ENCODE measurements around the gene TRIM42. TPM values are rescaled to one million over a fixed set of nuclear protein-coding genes. Genes with fewer than 3 reads are reported as not detected.

TRIM42 gene
- total RNA-seq, 4 donors from 2014 or later, result 0.13 TPM; not detected in 3

DNA sequence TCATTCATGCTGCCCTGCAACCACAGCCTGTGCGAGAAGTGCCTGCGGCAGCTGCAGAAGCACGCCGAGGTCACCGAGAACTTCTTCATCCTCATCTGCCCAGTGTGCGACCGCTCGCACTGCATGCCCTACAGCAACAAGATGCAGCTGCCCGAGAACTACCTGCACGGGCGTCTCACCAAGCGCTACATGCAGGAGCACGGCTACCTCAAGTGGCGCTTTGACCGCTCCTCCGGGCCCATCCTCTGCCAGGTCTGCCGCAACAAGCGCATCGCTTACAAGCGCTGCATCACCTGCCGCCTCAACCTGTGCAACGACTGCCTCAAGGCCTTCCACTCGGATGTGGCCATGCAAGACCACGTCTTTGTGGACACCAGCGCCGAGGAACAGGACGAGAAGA lies 4.7 kb downstream of the TRIM42 start:
- no peaks in the 10 kb centered on the region for H3K4me1 ChIP-seq
- H3K9me3 ChIP-seq, result no peaks in the 10 kb centered on the region
- H3K27me3 ChIP-seq, result no peaks in the 10 kb centered on the region
- H3K27ac ChIP-seq, result no peak overlapping the region
- 94 to 97% methylated on average over 27 of the region's 27 CpGs for WGBS, 2 donors
- no peak for DNase-seq
- TF ChIP-seq CTCF (IDR thresholded peaks at IDR 0.05), result no peak
- no peak for TF ChIP-seq POLR2A (IDR thresholded peaks at IDR 0.05)
- H3K4me3 ChIP-seq (replicated peaks in 1 of 3), result no peak overlapping the region
- H3K36me3 ChIP-seq, result no peaks in the 10 kb centered on the region
- intact Hi-C loops (cut with DNase I), result loop anchor here (5.0 kb wide), 1 partner anchor 710 kb away; no protein-coding TSS in a partner anchor

- Histone ChIP-seq H3K4me1 (no peaks in the 10 kb centered on the region), H3K27ac (no peak overlapping the region), H3K36me3 (no peaks in the 10 kb centered on the region), H3K9me3 (no peaks in the 10 kb centered on the region), H3K27me3 (no peaks in the 10 kb centered on the region), H3K4me3 (replicated peaks in 1 of 3) (no peak overlapping the region)
- DNase-seq, result no peak
- TF ChIP-seq POLR2A (IDR thresholded peaks at IDR 0.05) (no peak), CTCF (IDR thresholded peaks at IDR 0.05) (no peak)
- intact Hi-C loops (cut with DNase I), result no loop called here
- WGBS, 2 donors, result 73 to 77% methylated on average over 2 of the region's 2 CpGs
Measured at GRCh38 chr3:140686128-140686527, 8.3 kb downstream of the TRIM42 start.

- Histone ChIP-seq H3K36me3 (no peaks in the 10 kb centered on the region), H3K27ac (no peak overlapping the region), H3K4me1 (no peaks in the 10 kb centered on the region), H3K9me3 (no peaks in the 10 kb centered on the region), H3K27me3 (no peaks in the 10 kb centered on the region), H3K4me3 (replicated peaks in 1 of 3) (no peak overlapping the region)
- intact Hi-C loops (cut with DNase I), result no loop called here
- TF ChIP-seq CTCF (IDR thresholded peaks at IDR 0.05), result no peak
- 94 to 95% methylated on average over 2 of the region's 2 CpGs for WGBS, 2 donors
- DNase-seq, result no peak
Measured at GRCh38 chr3:140686948-140687347, 9.1 kb downstream of the TRIM42 start.

GRCh38 chr3:140695361-140696061 lies 17.6 kb downstream of the TRIM42 start:
- Histone ChIP-seq H3K27me3 (no peaks in the 10 kb centered on the region), H3K36me3 (no peaks in the 10 kb centered on the region), H3K4me3 (replicated peaks in 1 of 3) (no peak overlapping the region), H3K4me1 (no peaks in the 10 kb centered on the region), H3K27ac (no peak overlapping the region), H3K9me3 (no peaks in the 10 kb centered on the region)
- TF ChIP-seq CTCF (IDR thresholded peaks at IDR 0.05), result no peak
- TF ChIP-seq POLR2A (IDR thresholded peaks at IDR 0.05), result no peak
- DNase-seq, result no peak
- WGBS, 2 donors, result 68 to 72% methylated on average over 5 of the region's 5 CpGs
- intact Hi-C loops (cut with DNase I), result no loop called here

DNA sequence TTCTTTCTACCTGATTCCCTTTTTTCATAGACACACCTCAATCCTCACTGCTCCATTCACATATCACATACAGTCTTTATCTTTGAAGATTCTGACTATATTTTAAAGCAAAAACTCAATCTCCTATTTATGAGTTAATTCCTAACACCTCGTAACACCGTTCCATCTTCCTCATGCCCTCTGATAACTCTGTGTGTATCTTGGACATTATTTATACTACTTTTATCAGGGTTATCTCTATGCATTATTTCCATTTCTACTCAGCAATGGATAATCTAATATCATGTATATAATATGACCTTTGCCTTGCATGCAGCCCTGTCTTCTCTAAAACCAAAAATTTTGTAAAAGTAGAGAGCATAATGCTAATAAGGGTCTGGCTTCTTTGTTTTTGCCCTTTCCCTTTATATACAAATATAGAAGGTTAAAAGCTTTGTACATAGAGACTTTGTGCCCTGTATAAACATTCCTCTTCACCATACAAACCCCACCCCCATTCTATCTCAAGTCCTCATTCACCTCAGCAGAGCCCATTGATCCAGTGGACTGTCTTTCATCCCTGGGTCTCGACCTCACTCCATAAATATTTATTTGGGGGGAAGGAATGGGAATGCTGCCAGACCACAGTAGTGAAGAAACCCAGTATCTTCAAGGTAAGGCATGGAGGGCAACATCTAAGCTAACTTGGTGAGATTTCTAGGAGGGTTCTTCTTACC lies 21.8 kb downstream of the TRIM42 start:
- no peak for DNase-seq
- TF ChIP-seq CTCF (IDR thresholded peaks at IDR 0.05) (no peak), POLR2A (IDR thresholded peaks at IDR 0.05) (no peak)
- peaks cover 0 to 2% of the 10 kb centered on the region in 2 donors for H3K4me1 ChIP-seq
- WGBS, 2 donors, result 79% methylated on average over 3 of the region's 3 CpGs
- no peak overlapping the region for H3K27ac ChIP-seq
- no peak overlapping the region for H3K4me3 ChIP-seq (replicated peaks in 1 of 3)
- no peaks in the 10 kb centered on the region for H3K27me3 ChIP-seq
- no peaks in the 10 kb centered on the region for H3K36me3 ChIP-seq
- intact Hi-C loops (cut with DNase I), result no loop called here
- H3K9me3 ChIP-seq, result no peaks in the 10 kb centered on the region
